ENCODE measurements around the gene TENM3.
"Not testable (repeated sequence)": the region's sequence is repeated elsewhere in the genome, so short reads cannot be mapped to it uniquely, and the experiment has no call there.

The TENM3 gene

DNA sequence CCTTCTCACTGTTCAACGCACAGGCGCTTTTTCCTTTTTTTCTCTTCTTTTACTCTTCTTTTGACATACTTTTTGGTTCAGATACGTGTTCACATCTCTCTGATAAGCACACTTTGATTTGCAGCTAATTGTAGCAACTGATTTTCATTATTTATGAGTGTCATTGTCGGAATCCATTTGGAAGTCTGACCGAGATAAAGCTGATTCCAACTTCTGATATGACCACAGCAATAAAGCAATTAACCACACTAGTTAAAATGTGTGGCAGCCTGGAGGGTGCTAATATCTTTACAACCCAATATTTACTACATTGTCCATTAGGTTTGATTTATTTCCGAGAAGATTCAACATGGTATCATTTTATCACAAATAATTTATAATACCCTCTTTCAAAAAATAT is 101.8 kb downstream of the TENM3 start:
- no peak for DNase-seq

DNA sequence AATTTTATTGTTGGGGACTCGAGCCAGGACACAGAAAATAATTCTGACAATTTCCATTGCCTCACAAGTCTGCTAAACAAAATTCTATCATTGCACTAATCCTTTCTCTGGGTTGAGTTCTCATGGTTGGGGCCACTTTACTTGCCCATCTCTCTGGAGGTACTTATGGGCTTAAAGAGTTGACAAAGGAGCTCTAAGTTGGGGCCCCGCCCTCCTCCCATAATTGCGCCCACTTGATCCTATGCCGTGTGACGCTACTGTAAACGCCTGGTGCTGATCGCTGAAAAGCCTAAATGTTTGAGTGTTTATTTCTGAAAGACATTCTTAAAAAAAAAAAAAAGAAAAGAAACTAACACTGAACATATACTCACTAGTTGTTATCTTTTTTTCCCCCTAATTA is 103.0 kb downstream of the TENM3 start:
- DNase-seq = no peak

- no peak for DNase-seq
Observed at GRCh38 chr4:182346675-182347375, 103.6 kb downstream of the TENM3 start.

- no peak for DNase-seq
Observed at GRCh38 chr4:182348779-182349326, 105.7 kb downstream of the TENM3 start.

GRCh38 chr4:182350041-182350440 is 106.8 kb downstream of the TENM3 start:
- no peak for DNase-seq

- DNase-seq = no peak
Observed at GRCh38 chr4:182351485-182351884, 108.3 kb downstream of the TENM3 start.

DNA sequence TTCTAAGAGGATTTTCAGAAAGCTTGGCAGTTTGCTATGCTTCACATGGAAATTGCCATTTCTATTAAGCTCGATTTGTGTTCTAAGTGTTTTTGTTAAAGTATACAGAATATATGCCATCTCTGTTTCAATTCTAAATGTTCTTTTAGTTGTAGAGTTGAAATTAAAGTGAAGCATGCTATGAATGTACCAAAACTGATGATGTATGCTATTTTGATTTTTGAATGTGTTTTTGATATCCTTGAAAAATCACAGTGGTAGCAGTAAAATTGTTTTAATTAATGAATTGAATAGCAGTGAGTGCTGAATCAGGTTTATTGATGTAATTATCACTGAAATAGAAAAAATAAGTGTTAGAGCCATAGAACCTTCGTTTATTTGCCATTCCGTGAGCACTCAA is 110.9 kb downstream of the TENM3 start:
- DNase-seq = no peak

GRCh38 chr4:182354867-182355266 is 111.7 kb downstream of the TENM3 start:
- no peak for DNase-seq

GRCh38 chr4:182367153-182367552 is 124.0 kb downstream of the TENM3 start:
- no peak for DNase-seq

- DNase-seq = no peak
Observed at GRCh38 chr4:182369211-182369610, 126.0 kb downstream of the TENM3 start.

DNA sequence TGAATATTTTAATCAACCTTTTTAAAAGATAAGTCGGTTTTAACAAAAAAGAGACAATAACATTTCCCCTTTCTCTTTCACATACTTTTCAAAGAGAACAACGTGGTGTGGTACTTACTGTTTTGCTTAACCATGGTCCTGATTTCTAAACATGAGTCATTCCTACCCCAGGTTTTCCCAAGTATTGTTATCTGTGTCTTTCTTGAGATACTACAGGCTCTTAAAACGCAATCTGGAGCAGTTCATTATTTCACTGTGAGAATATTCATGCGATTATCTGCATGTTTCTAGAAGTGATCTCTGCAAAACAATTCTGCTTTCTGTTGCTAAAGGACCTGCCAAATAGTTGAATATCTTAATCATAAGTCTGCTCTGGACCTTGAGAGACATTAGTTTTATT is 127.3 kb downstream of the TENM3 start:
- DNase-seq = no peak

DNA sequence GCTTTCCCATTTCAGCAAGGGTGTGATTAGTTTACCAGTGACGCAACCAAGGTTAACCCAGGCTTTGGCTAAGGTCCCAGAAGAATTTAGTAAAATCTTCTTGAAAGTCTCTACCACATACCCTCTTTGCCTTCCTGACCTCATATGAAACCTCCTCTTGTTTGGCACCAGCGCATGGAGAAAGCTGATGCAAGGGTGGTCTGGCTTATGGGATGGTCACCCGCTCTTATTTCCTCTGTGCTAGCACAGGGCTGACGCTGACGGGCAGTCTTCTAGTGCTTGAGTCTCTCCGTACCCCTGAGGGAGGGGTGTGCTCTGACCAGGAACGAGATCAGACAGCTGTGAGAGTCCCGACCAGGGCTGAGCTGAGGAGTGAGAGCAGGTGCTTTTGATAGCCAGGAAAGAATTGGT is 137.6 kb downstream of the TENM3 start:
- no peak for DNase-seq

DNA sequence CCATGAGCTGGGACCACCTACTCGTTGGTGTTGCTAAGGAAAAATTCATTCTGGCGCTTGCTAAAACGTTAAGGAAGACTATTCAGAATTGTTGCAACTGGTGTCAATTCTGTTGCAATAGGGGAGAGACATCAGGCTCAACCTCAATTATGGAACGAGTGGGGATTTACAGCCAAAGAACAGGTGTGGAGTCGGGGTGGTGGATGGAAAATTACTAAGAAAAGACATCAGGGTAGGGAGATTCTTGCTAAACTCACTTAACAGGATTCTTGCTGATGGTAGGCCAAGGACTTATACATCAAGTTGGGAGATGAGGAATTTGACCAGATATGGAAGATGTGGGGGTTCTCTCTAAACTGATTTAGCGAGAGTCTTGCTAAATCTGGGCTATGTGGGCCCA is 139.7 kb downstream of the TENM3 start:
- DNase-seq = no peak

DNA sequence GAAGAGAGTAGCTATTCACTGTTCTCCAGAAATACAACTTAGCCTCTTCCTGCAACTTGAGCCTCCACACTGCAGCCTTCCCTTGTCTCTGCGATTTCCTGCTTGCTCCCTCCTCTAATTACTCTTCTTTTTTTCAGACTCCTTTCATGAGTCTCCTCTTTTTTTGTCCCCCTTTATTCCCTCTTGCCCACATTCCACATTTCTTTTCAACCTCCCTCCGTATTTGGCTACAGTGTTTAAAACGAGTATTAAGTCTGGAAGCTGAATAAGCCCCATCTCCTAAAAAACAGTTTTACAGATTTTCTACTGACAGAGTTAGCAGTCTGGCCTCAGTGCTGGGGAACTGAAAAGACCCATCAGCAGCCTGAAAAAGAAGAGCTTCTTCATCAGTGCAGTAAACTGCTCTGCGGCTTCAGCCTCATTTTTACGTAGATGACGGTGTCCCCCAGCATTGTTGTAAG is 141.5 kb downstream of the TENM3 start:
- DNase-seq = no peak

- DNase-seq = no peak
Observed at GRCh38 chr4:182385897-182386296, 142.7 kb downstream of the TENM3 start.

GRCh38 chr4:182386576-182386975 is 143.4 kb downstream of the TENM3 start:
- not testable (repeated sequence) for DNase-seq

DNA sequence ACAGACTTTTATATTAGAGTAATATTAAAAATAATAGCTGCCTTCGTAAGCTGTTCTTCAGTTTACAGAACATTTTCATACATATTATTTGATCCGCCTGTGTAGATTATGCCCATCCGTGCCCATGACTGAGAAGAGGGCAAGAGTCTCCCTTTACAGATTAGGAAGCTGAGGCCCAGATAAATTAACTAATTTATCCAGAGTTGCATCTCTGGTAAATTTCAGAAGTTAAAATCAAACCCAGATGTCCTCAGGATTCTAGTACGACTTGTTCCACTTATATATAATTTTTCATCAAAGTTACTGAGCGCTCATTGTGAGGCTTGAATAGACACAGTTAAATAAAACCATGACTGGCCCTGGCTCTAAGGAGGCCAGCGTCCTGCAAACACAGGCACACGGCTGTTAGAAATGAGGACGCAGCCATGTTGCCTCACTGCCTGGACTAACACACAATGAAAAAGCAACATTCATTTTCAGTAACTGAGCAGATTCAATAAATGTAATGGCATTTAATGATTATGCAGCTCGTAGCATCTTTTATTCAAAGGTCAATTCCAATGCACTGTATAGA is 148.0 kb downstream of the TENM3 start:
- no peak for DNase-seq

DNA sequence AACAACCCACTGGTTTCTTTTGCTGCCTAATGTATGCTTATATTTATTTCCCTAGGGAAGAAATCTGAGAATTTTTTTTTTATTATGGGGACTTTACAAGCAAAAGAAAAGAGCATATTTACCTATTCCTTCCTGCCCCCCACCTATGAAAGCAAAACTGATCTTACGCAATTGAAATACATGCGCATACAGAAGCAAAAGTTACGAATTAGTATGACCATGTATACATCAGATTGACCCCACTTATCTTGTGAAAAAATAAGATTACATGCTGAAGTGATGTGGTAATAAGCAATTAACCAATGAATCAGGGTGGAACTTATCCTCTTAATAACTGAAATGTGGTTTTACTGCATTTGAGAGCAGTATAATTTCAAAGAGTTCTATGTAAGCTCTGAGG is 151.0 kb downstream of the TENM3 start:
- no peak for DNase-seq

- no peak for DNase-seq
Observed at GRCh38 chr4:182400081-182400480, 156.9 kb downstream of the TENM3 start.

- no peak for DNase-seq
Observed at GRCh38 chr4:182400790-182401189, 157.6 kb downstream of the TENM3 start.

- DNase-seq = no peak
Observed at GRCh38 chr4:182404376-182404775, 161.2 kb downstream of the TENM3 start.

- DNase-seq = no peak
Observed at GRCh38 chr4:182405087-182405486, 161.9 kb downstream of the TENM3 start.

GRCh38 chr4:182409271-182409670 is 166.1 kb downstream of the TENM3 start:
- DNase-seq = no peak

- DNase-seq = no peak
Observed at GRCh38 chr4:182411391-182411790, 168.2 kb downstream of the TENM3 start.

GRCh38 chr4:182413550-182413949 is 170.3 kb downstream of the TENM3 start:
- no peak for DNase-seq

Measured in SHP77 treated with DMSO at 0.1 percent for 48 hours (cell line).